DMS 273 (cell line): ENCODE measurements around the gene ZNF653.
"Not testable (repeated sequence)": the region's sequence is repeated elsewhere in the genome, so short reads cannot be mapped to it uniquely, and the experiment has no call there.

Experiments
- DNase-seq: peaks from one replicate; lab custom pipeline; 2025; ENCODE audit not compliant: unreplicated experiment; lab: John Stamatoyannopoulos, UW

ZNF653 gene

DNA sequence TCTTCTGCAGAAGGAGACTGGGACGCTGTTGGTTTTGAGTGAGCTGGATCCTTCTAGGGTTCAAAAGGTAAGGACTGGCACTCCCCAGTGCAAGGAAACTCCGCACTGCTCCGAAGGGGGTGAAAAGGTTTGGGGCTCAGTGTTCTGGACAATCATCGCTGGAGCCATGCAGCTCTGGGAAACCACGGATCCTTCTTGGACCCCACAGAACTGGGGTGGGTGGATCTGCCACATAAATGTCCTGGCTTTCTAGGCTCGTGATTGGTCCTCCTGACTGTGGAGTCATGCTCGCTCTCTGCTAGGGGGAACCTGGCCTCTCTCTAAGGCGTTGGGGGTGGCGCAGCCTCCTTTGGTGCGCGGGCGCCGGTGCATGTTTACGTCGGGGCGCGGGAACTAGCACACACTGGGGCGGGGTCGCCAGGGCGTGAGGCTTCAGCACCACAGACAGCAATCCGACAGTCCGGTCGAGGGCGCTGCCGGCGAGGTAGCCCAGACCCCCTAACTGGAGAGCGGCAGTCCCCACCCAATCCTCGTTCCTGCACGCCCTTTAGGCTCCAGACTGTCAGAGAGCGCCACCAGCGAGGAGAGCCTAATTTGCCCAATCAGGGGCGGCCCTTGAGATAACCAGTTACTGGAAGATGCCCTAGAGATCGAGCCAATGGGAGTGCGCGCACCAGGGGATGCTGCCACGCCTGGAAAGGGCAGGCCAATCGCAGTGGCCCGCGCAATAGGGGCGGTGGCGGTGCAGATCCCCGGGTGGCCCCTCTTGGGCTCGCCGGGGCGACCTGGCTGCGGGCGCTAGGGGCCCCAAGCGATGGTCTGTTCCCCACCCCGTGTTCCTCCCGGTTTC, 23.9 kb downstream of the ZNF653 start:
- peak; percentile 98 for DNase-seq

DNA sequence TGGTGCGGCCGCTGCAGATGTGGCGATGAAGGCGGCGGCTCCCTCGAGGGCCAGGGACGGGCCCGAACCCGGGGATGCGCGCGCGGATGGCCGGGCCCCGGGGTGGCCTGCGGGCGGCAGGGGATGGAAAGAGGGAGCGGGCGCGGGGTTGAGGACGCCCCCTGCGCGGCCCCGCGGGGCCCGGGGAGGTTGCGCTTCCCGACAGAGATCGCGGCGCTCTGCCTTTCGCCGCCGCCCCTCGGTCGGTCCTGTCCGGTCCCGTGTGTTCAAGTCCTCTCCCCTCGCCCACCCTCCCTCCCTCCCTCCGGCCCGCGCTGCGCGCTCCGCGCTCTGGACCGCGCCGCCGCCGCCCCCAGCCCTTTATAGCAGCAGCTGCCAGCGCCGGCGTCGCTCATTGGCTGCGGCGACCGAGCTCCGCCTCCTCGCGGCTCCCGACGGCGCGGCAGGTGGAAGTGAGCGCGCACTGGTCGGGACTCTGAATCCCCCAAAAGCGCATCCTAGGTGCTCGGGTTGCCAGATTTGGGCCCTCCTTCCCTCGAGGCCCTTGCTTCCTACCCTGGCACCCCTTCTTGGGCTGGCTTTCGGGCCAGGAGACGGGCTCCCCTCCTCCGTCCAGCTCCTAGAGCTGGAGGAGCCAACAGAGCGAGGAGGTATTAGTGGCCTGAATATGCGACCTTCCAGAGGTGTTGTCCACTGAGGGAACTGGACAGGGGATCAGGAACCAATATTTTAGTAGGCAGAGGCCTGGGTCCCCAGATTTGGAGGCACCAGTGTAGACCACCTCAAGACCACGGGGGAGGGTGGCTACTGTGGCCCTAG, 24.7 kb downstream of the ZNF653 start, which contains the start of gene ELAVL3:
ELAVL3 (minus strand) TSS at position 332 of the 819 bp plus-strand sequence. CDS start 438 bp downstream, outside the sequence.
- DNase-seq: peak; percentile 68

DNA sequence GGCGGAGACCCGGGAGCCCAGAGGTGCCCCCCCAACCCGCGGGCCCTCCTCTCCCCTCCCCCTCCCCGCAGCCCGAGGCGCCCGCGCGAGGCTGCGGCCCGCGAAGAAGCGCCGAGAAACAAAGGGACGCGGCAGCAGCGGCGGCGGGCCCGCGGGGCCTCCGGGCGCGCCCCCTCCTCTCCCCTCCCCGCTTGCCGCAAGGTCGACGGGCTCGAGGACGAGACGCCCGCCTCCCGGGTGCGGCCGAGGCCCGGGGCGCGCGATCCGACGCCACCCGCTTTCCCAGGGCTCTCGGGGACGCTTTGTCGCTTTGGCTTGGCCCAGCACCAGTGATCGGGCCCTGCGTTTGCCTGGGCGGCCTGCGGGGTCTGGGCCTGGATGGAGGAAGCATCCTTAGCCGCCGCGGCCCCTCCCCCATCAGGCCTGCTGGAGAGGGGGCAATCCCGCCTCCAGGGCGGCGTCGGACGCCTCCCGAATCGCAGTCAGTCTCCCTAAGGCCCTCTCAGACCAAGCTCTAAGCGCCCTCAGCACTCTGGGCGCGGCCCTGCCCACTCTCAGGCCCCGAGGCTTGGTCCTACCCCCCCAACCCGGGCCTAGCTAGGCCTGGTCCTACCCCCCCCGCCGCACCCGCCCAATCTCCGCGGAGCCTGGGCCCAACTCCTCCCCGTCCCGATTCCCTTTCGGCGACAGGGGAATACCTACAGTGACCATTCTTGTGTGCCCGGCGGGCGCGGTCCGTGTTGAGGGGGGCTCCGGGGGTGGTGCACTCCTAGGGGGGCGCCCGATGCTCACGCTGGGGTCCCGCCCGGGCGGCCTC, 25.5 kb downstream of the ZNF653 start:
- peak; percentile 64 for DNase-seq

DNA sequence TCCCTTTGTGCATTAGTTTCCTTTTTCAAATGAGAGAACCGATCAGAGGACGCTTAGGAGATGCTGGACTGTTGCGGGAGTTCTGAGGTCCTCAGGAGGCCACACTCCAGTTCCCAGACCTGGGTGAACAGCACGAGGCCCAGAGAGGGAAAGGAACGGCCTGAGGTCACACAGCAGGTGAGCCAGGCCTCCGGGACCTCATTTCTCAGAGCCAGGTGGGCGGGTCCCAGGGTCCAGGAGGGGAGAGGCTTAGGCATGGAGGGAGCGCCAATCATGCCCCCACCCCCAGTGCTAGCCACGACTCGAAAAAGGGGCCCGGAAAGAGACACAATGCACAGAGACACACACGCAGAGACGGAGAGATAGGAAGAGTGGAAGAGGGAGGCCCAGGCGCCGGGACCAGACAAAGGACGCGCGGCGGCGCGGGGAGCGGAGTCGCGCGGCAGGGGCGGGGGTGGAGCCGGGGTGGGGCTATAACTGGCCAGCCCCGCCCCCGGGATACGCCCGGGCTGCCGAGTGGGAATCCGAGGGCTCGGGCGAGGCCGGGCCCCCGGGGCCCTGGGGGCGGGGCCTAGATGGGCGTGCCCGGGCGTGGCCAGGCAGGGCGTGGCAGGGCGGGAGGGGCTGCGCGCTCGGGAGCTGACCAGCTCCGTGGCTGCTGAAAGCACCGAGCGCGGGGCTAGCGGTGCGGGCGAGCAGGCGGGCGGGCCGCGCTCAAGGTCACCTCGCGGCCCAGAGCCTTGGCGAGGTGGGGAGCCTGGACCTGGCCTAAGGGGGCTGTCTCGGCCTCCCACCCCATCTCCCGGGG, 26.3 kb downstream of the ZNF653 start:
- DNase-seq: peak; percentile 47

DNA sequence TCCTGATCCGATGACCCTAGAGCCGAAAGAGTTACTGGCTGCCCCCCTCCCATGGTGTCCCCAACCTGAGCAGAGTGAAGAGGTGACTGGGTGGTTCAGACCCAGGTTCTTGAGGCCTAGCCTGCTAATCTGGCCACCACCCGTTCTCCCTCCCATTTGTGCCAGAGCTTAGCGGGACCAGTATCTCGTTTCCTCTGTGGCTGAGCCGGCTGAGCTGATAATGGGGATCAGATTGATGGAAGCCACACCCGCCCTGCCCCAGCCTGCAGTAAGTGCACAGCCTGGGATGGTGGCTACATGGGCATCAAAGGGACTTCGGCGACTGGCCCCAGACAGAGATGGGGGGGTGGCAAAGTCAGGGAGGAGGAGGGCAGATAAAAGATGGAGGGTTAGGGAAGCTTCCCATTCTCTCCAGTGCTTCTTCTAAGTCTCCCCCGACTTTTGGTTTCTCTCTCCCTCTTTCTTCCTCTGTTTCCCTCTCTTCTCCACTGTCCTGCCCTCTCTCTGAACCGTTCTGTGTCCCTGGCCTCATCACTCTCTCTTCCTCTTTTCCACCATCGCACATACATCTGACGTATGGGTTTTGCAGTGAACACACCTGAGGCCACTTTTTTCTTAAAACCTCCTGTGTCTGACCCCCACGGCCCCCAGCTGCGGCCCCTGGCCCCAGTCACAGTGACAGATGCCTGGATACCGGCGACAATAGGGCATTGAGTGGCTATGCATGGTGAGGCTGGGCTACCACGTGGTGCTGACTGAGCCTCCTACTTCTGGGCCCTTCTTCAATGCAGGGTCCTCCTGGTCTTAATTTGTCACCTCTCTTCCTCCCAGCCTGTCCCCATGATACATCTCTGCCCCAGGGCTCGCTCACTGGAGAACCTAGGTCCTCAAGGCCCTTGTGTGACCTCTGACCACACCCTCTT, 27.2 kb downstream of the ZNF653 start:
- peak; percentile 38 for DNase-seq

DNA sequence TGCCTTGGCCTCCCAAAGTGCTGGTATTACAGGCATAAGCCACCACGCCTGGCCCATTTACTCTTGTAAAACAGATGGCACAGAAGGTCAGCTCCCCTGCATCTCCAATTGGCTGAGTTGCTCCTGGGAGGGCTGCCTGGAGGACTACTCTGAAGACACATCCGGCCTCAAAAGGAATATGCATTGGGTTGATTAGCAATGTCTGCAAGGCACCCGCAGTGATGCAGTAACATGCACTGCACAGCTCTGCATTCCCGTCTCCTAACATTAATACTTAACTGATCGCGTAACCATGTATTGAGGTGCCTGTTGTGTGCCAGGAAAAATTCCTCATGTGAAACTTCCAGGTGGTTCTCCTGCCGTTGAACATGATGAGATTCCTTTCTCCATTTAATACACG, 29.8 kb downstream of the ZNF653 start:
- DNase-seq: peak; percentile 54

DNA sequence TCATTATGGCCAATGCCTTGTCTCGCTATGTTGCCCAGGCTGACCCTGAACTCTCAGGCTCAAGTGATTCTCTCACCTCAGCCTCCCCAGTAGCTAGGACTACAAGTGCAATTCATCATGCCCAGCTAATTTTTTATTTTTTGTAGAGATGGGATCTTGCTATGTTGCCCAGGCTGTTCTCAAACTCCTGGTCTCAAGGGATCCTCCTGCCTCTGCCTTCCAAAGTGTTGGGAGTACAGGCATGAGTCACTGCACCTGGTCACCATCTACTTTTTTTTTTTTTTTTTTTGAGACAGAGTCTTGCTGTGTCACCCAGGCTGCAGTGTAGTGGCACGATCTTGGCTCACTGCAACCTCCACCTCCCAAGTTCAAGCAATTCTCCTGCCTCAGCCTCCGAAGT, 30.3 kb downstream of the ZNF653 start:
- DNase-seq: not testable (repeated sequence)

DNA sequence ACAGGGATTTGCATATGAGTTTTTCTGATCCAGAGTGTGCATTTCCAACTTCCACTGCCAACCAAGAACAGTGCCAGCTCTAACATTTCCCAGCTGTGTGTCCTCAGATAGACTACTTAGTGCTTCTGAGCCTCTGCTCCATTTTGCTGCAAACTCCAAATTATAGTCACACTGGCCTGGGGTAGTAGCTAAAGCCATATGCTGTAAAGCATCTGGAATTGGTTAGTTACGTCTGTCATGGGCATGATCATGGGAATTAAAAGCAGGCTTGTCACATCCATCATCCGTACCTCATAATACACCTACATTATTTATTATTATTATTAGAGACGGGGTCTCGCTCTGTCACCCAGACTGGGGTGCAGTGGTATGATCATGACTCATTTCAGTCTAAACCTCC, 31.9 kb downstream of the ZNF653 start:
- DNase-seq: no peak

DNA sequence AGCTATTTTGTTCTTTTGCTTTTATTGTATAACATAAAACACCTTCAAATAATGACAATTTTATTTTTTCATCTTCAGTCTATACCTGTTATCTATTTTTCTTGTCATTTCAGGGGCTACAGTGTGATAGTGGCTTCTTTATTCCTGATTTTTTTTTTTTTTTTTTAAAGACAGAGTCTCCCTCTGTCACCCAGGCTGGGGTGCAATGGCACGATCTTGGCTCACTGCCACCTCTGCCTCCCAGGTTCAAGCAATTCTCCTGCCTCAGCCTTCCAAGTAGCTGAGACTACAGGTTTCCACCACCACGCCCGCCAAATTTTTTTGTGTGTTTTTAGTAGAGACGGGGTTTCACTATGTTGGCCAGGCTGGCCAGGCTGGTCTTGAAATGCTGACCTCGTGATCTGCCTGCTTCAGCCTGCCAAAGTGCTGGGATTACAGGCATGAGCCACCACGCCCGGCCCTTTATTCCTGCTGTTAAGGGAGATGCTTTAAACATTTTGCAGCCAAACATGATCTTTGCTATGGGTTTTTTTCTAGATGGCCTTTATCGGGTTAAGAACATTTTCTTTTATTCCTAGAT, 37.3 kb downstream of the ZNF653 start:
- DNase-seq: not testable (repeated sequence)

DNA sequence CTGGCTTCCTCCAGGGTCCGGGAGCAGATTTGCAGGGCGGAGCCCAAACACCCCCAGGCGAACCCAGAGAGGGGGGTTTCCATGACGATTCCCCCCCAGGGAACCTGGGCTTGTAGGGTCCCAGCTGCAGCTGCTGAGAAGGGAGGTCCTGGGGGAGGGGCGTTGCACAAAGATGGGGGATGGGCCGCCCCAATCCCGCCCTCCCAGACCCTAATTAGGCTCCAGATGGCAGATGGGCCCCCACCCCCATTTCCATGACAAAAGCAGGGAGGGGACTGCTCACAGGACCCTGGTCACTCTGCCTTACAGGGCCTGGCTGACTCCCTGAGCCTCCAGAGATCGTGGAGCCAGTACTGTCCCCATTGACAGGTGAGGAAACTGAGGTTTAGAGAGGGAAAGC, 40.0 kb downstream of the ZNF653 start:
- DNase-seq: peak; percentile 33

DNA sequence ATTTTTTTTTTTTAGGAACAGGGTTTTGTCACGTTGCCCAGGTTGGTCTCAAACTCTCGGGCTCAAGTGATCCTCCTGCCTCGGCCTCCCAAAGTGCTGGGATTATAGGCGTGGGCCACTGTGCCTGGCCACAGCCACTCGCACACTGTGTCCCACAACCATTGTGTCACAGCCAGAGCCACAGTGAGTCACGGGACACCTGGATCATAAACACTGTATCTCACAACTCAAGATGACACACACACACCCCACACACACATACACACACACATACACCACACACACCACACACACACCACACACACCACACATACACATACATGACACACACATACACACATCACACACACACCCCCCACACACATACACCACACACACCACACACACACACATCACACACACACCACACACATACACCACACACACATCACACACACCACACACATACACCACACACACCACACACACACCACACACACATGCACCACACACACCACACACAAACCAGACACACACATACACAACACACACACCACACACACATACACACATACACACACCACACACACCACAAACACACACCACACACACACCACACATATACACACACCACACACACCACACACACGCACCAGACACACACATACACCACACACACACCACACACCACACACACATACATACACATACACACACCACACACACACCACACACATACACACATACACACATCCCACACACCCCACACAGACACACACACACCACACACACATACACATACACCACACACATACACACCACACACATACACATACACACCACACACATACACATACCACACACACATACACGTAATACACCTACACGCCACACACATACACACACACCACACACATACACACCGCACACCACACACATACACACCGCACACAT, 41.0 kb downstream of the ZNF653 start:
- no peak for DNase-seq

DNA sequence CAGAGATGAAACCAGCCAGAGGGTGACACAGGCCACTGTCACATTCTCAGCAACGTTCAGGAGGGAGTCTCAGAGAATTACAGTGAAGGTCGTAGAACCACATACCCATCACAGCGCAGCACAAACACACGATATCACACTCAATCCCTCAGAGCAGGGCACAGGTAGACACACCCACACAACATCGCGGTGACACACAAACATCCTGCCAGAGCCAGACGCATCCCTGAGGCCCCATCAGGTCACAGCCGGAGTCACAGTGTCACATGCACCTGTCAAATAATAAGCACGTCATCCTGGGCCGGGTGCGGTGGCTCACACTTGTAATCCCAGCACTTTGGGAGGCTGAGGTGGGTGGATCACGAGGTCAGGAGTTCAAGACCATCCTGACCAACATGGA, 42.2 kb downstream of the ZNF653 start:
- no peak for DNase-seq

DNA sequence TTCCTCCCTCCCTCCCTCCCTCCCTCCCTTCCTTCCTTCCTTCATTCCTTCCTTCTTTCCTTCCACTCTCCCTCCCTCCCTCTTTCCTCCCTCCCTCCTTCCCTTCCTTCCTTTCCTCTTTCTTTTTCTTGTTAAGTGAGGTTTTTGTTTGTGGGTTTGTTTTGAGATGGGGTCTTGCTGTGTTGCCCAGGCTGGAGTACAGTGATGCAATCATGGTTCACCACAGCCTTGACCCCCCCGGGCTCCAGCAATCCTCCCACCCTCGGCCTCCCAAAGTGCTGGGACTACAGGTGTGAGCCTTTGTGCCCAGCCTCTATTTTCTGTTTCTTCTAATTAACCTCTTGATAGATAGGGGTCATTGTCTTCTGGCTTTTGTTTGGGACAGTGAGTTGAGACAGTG, 44.2 kb downstream of the ZNF653 start:
- DNase-seq: no peak

DNA sequence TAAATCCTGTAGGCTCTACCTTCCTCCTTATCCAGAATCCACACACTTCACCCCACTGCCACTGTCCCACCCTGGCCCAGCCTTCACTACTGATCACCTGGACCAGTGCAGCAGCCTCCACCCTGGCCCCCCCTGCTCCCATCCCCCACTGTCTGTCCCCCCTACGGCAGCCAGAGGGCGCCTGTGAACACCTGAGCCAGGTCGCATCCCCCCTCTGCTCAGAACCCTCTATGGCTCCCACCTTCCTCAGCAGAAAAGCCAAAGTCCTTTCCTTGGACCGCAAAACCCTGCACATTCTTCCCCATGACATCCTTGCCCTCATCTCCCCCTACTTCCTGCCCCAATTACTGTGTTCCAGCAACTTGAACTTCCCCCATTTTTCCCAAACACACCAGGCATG, 45.4 kb downstream of the ZNF653 start:
- DNase-seq: peak; percentile 33

DNA sequence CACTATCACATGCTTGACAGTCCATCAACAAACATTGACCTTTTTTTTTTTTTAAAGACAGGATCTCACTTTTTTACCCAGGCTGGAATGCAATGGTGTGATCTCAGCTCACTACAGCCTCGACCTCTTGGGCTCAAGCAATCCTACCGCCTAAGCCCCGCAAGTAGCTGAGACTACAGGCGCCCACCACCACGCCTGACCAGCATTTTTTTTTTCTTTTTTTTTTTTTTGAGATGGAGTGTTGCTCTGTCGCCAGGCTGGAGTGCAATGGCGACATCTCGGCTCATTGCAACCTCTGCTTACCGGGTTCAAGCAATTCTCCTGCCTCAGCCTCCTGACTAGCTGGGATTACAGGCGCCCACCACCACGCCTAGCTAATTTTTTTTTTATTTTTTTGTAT, 46.7 kb downstream of the ZNF653 start:
- DNase-seq: not testable (repeated sequence)

DNA sequence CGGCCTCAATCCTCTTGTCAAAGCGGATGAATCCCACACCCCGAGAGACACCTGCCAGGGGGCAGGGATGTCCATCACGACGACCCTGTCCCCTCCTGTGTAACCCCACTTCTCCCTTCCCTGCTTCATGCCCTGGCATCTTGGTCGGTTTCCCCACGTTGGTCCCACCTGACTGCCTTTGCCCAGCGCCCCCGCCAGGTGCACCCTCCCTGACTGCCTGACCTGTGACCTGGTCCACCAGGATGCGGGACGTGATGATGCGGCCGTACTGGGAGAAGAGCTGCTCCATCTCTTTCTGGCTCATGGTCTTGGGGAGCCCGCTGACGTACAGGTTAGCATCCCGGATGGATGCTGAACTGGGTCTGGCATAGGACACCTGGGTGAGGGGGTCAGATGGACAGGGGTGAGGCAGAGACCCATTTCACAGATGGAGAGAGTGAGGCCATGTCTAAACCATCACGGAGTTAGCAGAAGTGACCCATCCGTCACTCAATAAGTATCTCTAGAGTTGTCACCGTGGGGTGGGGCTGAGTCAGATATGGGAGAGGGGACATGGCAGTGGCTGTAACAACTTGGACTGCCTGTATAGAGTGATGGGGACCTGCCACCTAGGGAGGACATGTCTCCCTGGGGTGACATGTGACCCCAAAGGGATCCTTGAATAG, 47.3 kb downstream of the ZNF653 start:
- DNase-seq: no peak

DNA sequence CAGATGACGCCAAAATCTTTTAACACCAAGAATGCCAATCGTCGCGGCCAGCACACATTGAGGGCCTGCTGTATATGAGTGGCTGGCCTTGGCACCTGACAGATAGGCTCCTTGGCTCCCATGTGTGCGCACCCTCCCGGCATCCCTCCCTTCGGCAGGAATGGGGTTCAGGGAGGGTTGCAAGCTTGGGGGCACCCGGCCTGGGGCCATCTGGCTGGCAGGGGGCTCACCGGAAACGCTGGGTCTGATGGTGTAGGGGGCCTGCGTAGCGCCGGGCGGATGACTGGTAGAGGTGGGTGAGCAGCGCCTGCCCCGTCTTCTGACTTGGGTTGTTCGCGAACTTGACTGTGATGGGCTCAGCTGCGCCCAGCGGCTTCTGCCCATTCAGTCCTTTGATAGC, 47.8 kb downstream of the ZNF653 start:
- DNase-seq: no peak
